Lung (tissue), 12 donors: Measurements from ENCODE around the gene IFT172. TPM values are rescaled to one million over a fixed set of nuclear protein-coding genes. Genes with fewer than 3 reads are reported as not detected.

Experiments
- ATAC-seq: fragments of 200-7000 bp; cut with Tn5 transposase; one replicate; pipeline ENCODE4 v1.9.1; 2020; ENCODE audit warnings: moderate number of reproducible peaks; ENCODE audit not compliant: insufficient read depth, low FRiP score
- DNase-seq, 3 donors: peaks; one replicate each; pipeline ENCODE4 v3.0.0-alpha.2; 2013 to 2017
- H3K27ac ChIP-seq, 2 donors: one replicate each; pipeline ENCODE4 v1.5.1; 2013; ENCODE audit warnings: mild to moderate bottlenecking in 2 of 2, moderate library complexity in 2 of 2, control low read depth in 1 of 2, inconsistent platforms in 1 of 2, low read depth in 1 of 2, low read length in 1 of 2
- H3K27me3 ChIP-seq, 3 donors: one replicate each; pipeline ENCODE4 v1.5.1; 2013; ENCODE audit warnings: low read length in 2 of 3; ENCODE audit not compliant: control insufficient read depth in 3 of 3, insufficient read depth in 3 of 3
- H3K36me3 ChIP-seq, 4 donors: one replicate each; pipeline ENCODE4 v1.5.1; 2013; ENCODE audit warnings: low read length in 4 of 4, mild to moderate bottlenecking in 1 of 4, moderate library complexity in 1 of 4; ENCODE audit not compliant: control insufficient read depth in 4 of 4, insufficient read depth in 4 of 4
- H3K4me1 ChIP-seq, 5 donors: one replicate each; pipeline ENCODE4 v1.5.1; 2013; ENCODE audit warnings: low read length in 5 of 5, mild to moderate bottlenecking in 2 of 5, moderate library complexity in 1 of 5; ENCODE audit not compliant: control insufficient read depth in 5 of 5, insufficient read depth in 5 of 5
- H3K4me3 ChIP-seq: one replicate; pipeline ENCODE4 v1.5.1; 2013; ENCODE audit warnings: mild to moderate bottlenecking, control low read depth, moderate library complexity
- H3K9ac ChIP-seq, 2 donors: one replicate each; pipeline ENCODE4 v1.5.1; 2013; ENCODE audit warnings: low read length in 2 of 2, control low read depth in 1 of 2; ENCODE audit not compliant: insufficient read depth in 1 of 2
- H3K9me3 ChIP-seq, 4 donors: one replicate each; pipeline ENCODE4 v1.5.1; 2013; ENCODE audit warnings: low read length in 3 of 4, mild to moderate bottlenecking in 1 of 4, moderate library complexity in 1 of 4; ENCODE audit not compliant: control insufficient read depth in 4 of 4, insufficient read depth in 3 of 4
- CTCF ChIP-seq: IDR thresholded peaks from 2 replicates; pipeline ENCODE4 v1.5.1; 2012; ENCODE audit warnings: mild to moderate bottlenecking; ENCODE audit errors: control extremely low read depth, extremely low read depth
- WGBS, 2 donors: extraction: QIAGEN DNeasy Blood & Tissue Kit; methylation state at CpG; one replicate each; pipeline ENCODE4 v1.1.7; 2013; 5-methylcytosine and 5-hydroxymethylcytosine counted together
- polyA plus RNA-seq, 2 donors: library from polyadenylated mRNA; stranded (reverse); fragments of 200-250 nt; gene quantifications; one replicate each; pipeline ENCODE4 v1.2.1, GENCODE V29; 2013
- total RNA-seq, 2 donors: library from RNA; depleted of rRNA in 1 of 2; stranded (reverse); fragments of >200 nt in 1 of 2; gene quantifications; one replicate each; pipeline ENCODE4 v1.2.1, GENCODE V29; 2014 to 2021
- donor health status: control.
- donor health status: control.
- donor health status: Bipolar disorder and iron deficiency.
- donor health status: healthy.
- donor health status: DM: yes; HTN: yes; CAD: no.

The IFT172 gene
- total and polyA plus RNA-seq, 4 donors: 17.8 to 52.2 (median 35.6) TPM

- ATAC-seq (no peak), DNase-seq (no peak)
- H3K27ac ChIP-seq: no peak overlapping the region
- no peaks in the 10 kb centered on the region for H3K9me3 ChIP-seq
- no peak overlapping the region for H3K9ac ChIP-seq
- H3K27me3 ChIP-seq: no peaks in the 10 kb centered on the region
- no peak for TF ChIP-seq CTCF
- peaks cover 0 to 16% (median 4%) of the 10 kb centered on the region in 5 donors for H3K4me1 ChIP-seq
- 91 to 92% methylated on average over 9 of the region's 9 CpGs for whole genome bisulfite sequencing, 2 donors
- H3K4me3 ChIP-seq: no peak overlapping the region
- H3K36me3 ChIP-seq: peaks cover 0 to under 1% (median 0%) of the 10 kb centered on the region in 4 donors
Measured at GRCh38 chr2:27412419-27413152, 77.0 kb downstream of the IFT172 start.

- Histone ChIP-seq H3K27ac (peak within 1 kb of the TSS; percentile 91 to 94), H3K4me3 (peak within 1 kb of the TSS; percentile 88), H3K9me3 (no peaks in the 10 kb centered on the region), H3K4me1 (peaks cover 0 to 18% (median 4%) of the 10 kb centered on the region in 5 donors), H3K27me3 (no peaks in the 10 kb centered on the region), H3K9ac (peak within 1 kb of the TSS; percentile 47 to 76), H3K36me3 (peaks cover 0 to 4% (median 3%) of the 10 kb centered on the region in 4 donors)
- peak; percentile 93 to 96 (median 95) for DNase-seq
- TF ChIP-seq CTCF: no peak
- peak; percentile 99 for ATAC-seq
- WGBS, 2 donors: 1% methylated on average over 50 to 82 of the region's 82 CpGs
Measured at GRCh38 chr2:27409321-27410073, 80.0 kb downstream of the IFT172 start, which contains the start of gene PPM1G. Gene PPM1G, minus strand, starts transcription at chr2:27409591. Its CDS starts 169 bp downstream, at chr2:27409422.

GRCh38 chr2:27408601-27409320, 80.8 kb downstream of the IFT172 start:
- H3K9me3 ChIP-seq: no peaks in the 10 kb centered on the region
- ATAC-seq (peak; percentile 32), DNase-seq (no peak)
- H3K4me3 ChIP-seq: peak overlapping the region; percentile 88
- peaks cover 0 to 18% (median 4%) of the 10 kb centered on the region in 5 donors for H3K4me1 ChIP-seq
- 0 to 1% methylated on average over 22 to 33 of the region's 33 CpGs for WGBS, 2 donors
- TF ChIP-seq CTCF: no peak
- H3K27me3 ChIP-seq: no peaks in the 10 kb centered on the region
- peaks cover 0 to 4% (median 3%) of the 10 kb centered on the region in 4 donors for H3K36me3 ChIP-seq
- peak overlapping the region; percentile 91 to 93 for H3K27ac ChIP-seq
- H3K9ac ChIP-seq: peak overlapping the region; percentile 39 to 72
